Activated T-helper 17 cell treated with anti-CD3 and anti-CD28 coated beads, Interleukin-2, amount 50 U/mL, for 72 hours (primary cell): ENCODE results near the gene OGG1. TPM values are rescaled to one million over a fixed set of nuclear protein-coding genes. Genes with fewer than 3 reads are reported as not detected.
A peak's percentile ranks its signal among the peaks of the same experiment; 100 is the strongest.

Experiments
- ATAC-seq: fragments of 150-1000 bp; cut with Tn5 transposase; replicated peaks from 2 replicates; pipeline ENCODE4 v1.10.0; 2021; ENCODE audit warnings: mild to moderate bottlenecking, moderate library complexity
- H3K27ac Mint-ChIP-seq: one replicate; pipeline ENCODE4 v1.8.0; 2022; ENCODE audit warnings: mixed read lengths
- H3K27me3 Mint-ChIP-seq: one replicate; pipeline ENCODE4 v1.8.0; 2022; ENCODE audit warnings: mixed read lengths
- H3K36me3 Mint-ChIP-seq: one replicate; pipeline ENCODE4 v1.8.0; 2022; ENCODE audit warnings: low read depth, mild to moderate bottlenecking, mixed read lengths
- H3K4me1 Mint-ChIP-seq: one replicate; pipeline ENCODE4 v1.8.0; 2022; ENCODE audit warnings: mixed read lengths
- H3K4me3 Mint-ChIP-seq: one replicate; pipeline ENCODE4 v1.8.0; 2022; ENCODE audit warnings: mild to moderate bottlenecking, mixed read lengths
- H3K9me3 Mint-ChIP-seq: one replicate; pipeline ENCODE4 v1.8.0; 2022; ENCODE audit warnings: mixed read lengths
- total RNA-seq, 2 donors: library from RNA; stranded (reverse); gene quantifications; one replicate each; pipeline ENCODE4 v1.2.3, GENCODE V29; 2022

OGG1 gene
- total RNA-seq = 10 to 100 TPM; 37.4 to 52.3 TPM

- no peaks in the 10 kb centered on the region for H3K27me3 Mint-ChIP-seq
- H3K9me3 Mint-ChIP-seq = no peaks in the 10 kb centered on the region
- H3K4me3 Mint-ChIP-seq = peak within 1 kb of the TSS; percentile 99
- ATAC-seq = peak; percentile 96
- peaks cover 20% of the 10 kb centered on the region for H3K4me1 Mint-ChIP-seq
- H3K27ac Mint-ChIP-seq = peak within 1 kb of the TSS; percentile 90
- H3K36me3 Mint-ChIP-seq = peaks cover 97% of the 10 kb centered on the region
Measured at GRCh38 chr3:9749645-9750555, at the start of gene OGG1. Gene OGG1, plus strand, starts transcription at chr3:9749952. Its CDS starts 335 bp downstream, at chr3:9750287.

- Mint-ChIP-seq H3K36me3 (peaks cover 76% of the 10 kb centered on the region), H3K4me3 (no peak overlapping the region), H3K9me3 (no peaks in the 10 kb centered on the region), H3K27ac (peak overlapping the region; percentile 47), H3K4me1 (peaks cover 13% of the 10 kb centered on the region), H3K27me3 (peaks cover 10% of the 10 kb centered on the region)
- ATAC-seq = no peak
Measured at GRCh38 chr3:9700536-9700935, 49.2 kb upstream of the OGG1 start.

GRCh38 chr3:9701006-9701405 lies 48.7 kb upstream of the OGG1 start:
- Mint-ChIP-seq H3K36me3 (peaks cover 71% of the 10 kb centered on the region), H3K4me3 (no peak overlapping the region), H3K27me3 (peaks cover 12% of the 10 kb centered on the region), H3K4me1 (peaks cover 13% of the 10 kb centered on the region), H3K27ac (no peak overlapping the region), H3K9me3 (no peaks in the 10 kb centered on the region)
- ATAC-seq = no peak

GRCh38 chr3:9701711-9702110 lies 48.0 kb upstream of the OGG1 start:
- no peak for ATAC-seq
- H3K9me3 Mint-ChIP-seq = no peaks in the 10 kb centered on the region

GRCh38 chr3:9703240-9703639 lies 46.5 kb upstream of the OGG1 start:
- Mint-ChIP-seq H3K36me3 (peaks cover 49% of the 10 kb centered on the region), H3K27me3 (peaks cover 12% of the 10 kb centered on the region), H3K9me3 (no peaks in the 10 kb centered on the region), H3K4me3 (peak overlapping the region; percentile 15), H3K27ac (no peak overlapping the region), H3K4me1 (peaks cover 8% of the 10 kb centered on the region)
- no peak for ATAC-seq

More at GRCh38 chr3:9701711-9702110, 48.0 kb upstream of the OGG1 start:
- H3K36me3 Mint-ChIP-seq = peaks cover 64% of the 10 kb centered on the region
- H3K4me3 Mint-ChIP-seq = no peak overlapping the region
- H3K4me1 Mint-ChIP-seq = peaks cover 13% of the 10 kb centered on the region
- H3K27ac Mint-ChIP-seq = no peak overlapping the region
- H3K27me3 Mint-ChIP-seq = peaks cover 12% of the 10 kb centered on the region

GRCh38 chr3:9703736-9704346 lies 45.9 kb upstream of the OGG1 start, which contains the start of gene CPNE9:
Gene CPNE9, plus strand, starts transcription at chr3:9703833. Its CDS starts 164 bp downstream, at chr3:9703997.
- Mint-ChIP-seq H3K27me3 (peaks cover 12% of the 10 kb centered on the region), H3K27ac (no peak within 1 kb of the TSS), H3K4me1 (peaks cover 8% of the 10 kb centered on the region), H3K4me3 (peak within 1 kb of the TSS; percentile 27), H3K9me3 (no peaks in the 10 kb centered on the region), H3K36me3 (peaks cover 43% of the 10 kb centered on the region)
- no peak for ATAC-seq

- Mint-ChIP-seq H3K4me3 (peak overlapping the region; percentile 27), H3K36me3 (peaks cover 35% of the 10 kb centered on the region)
Measured at GRCh38 chr3:9704347-9705322, 45.1 kb upstream of the OGG1 start.

GRCh38 chr3:9710174-9710739 lies 39.5 kb upstream of the OGG1 start:
- H3K9me3 Mint-ChIP-seq = no peaks in the 10 kb centered on the region
- H3K27me3 Mint-ChIP-seq = peaks cover 5% of the 10 kb centered on the region
- no peak overlapping the region for H3K4me3 Mint-ChIP-seq
- H3K27ac Mint-ChIP-seq = no peak overlapping the region
- no peaks in the 10 kb centered on the region for H3K36me3 Mint-ChIP-seq
- ATAC-seq = peak; percentile 62
- no peaks in the 10 kb centered on the region for H3K4me1 Mint-ChIP-seq

More at GRCh38 chr3:9704347-9705322, 45.1 kb upstream of the OGG1 start:
- Mint-ChIP-seq H3K9me3 (no peaks in the 10 kb centered on the region), H3K4me1 (peaks cover 8% of the 10 kb centered on the region), H3K27ac (no peak overlapping the region), H3K27me3 (peaks cover 12% of the 10 kb centered on the region)
- ATAC-seq = peak; percentile 43

- Mint-ChIP-seq H3K27ac (no peak overlapping the region), H3K4me1 (no peaks in the 10 kb centered on the region), H3K27me3 (no peaks in the 10 kb centered on the region), H3K9me3 (no peaks in the 10 kb centered on the region), H3K4me3 (no peak overlapping the region), H3K36me3 (no peaks in the 10 kb centered on the region)
- ATAC-seq = no peak
Measured at GRCh38 chr3:9712415-9712814, 37.3 kb upstream of the OGG1 start.

- Mint-ChIP-seq H3K4me3 (no peak overlapping the region), H3K36me3 (no peaks in the 10 kb centered on the region), H3K4me1 (no peaks in the 10 kb centered on the region), H3K27ac (no peak overlapping the region), H3K9me3 (no peaks in the 10 kb centered on the region), H3K27me3 (no peaks in the 10 kb centered on the region)
- no peak for ATAC-seq
Measured at GRCh38 chr3:9713142-9713541, 36.6 kb upstream of the OGG1 start.

- no peak overlapping the region for H3K27ac Mint-ChIP-seq
- H3K4me1 Mint-ChIP-seq = no peaks in the 10 kb centered on the region
- no peaks in the 10 kb centered on the region for H3K27me3 Mint-ChIP-seq
- no peaks in the 10 kb centered on the region for H3K36me3 Mint-ChIP-seq
- H3K9me3 Mint-ChIP-seq = no peaks in the 10 kb centered on the region
- ATAC-seq = no peak
- no peak overlapping the region for H3K4me3 Mint-ChIP-seq
Measured at GRCh38 chr3:9715136-9715535, 34.6 kb upstream of the OGG1 start.

- no peaks in the 10 kb centered on the region for H3K4me1 Mint-ChIP-seq
- H3K27ac Mint-ChIP-seq = no peak overlapping the region
- H3K9me3 Mint-ChIP-seq = no peaks in the 10 kb centered on the region
- H3K36me3 Mint-ChIP-seq = no peaks in the 10 kb centered on the region
- peak; percentile 91 for ATAC-seq
- H3K27me3 Mint-ChIP-seq = no peaks in the 10 kb centered on the region
- no peak overlapping the region for H3K4me3 Mint-ChIP-seq
Measured at GRCh38 chr3:9715764-9716437, 33.9 kb upstream of the OGG1 start.

- Mint-ChIP-seq H3K4me1 (no peaks in the 10 kb centered on the region), H3K36me3 (no peaks in the 10 kb centered on the region), H3K27me3 (no peaks in the 10 kb centered on the region), H3K9me3 (no peaks in the 10 kb centered on the region), H3K27ac (no peak overlapping the region), H3K4me3 (no peak overlapping the region)
- ATAC-seq = no peak
Measured at GRCh38 chr3:9716801-9717555, 32.8 kb upstream of the OGG1 start.
